Gastroesophageal sphincter (tissue), 3 donors: ENCODE results near the gene NOP10.
A peak's percentile ranks its signal among the peaks of the same experiment; 100 is the strongest.

Experiments used
- CTCF ChIP-seq, 4 experiments: fragments of 200-600 bp in 2 of 4; fragments of 450-650 bp in 2 of 4; sonication (generic) in 1 of 4; IDR thresholded peaks; one replicate each; pipeline ENCODE4 v1.5.1; 2017 to 2019; ENCODE audit warnings: antibody characterized with exemption in 4 of 4, mild to moderate bottlenecking in 2 of 4, moderate library complexity in 2 of 4
- EP300 ChIP-seq: sonication (generic); formaldehyde crosslinking; IDR thresholded peaks from one replicate; pipeline ENCODE4 v1.6.1; 2017; ENCODE audit warnings: antibody characterized with exemption, mild to moderate bottlenecking
- POLR2A ChIP-seq, 2 donors: fragments of 450-650 bp; IDR thresholded peaks; one replicate each; pipeline ENCODE4 v1.6.1; 2017; ENCODE audit warnings: antibody characterized with exemption in 2 of 2, mild to moderate bottlenecking in 2 of 2, moderate library complexity in 1 of 2

GRCh38 chr15:34337557-34338306 lies 5.2 kb downstream of the NOP10 start, which contains the start of gene SLC12A6:
- TF ChIP-seq CTCF (IDR thresholded peaks at IDR 0.05) (no peak), EP300 (no peak), POLR2A (IDR thresholded peaks at IDR 0.05) (peak; percentile 77 to 84)
